NCI-H1417 treated with DMSO at 0.1 percent for 48 hours (cell line): ENCODE measurements around the gene CDKL5.
A peak's percentile ranks its signal among the peaks of the same experiment; 100 is the strongest.

Source experiments
- DNase-seq: peaks from one replicate; lab custom pipeline; 2025; lab: John Stamatoyannopoulos, UW

Gene CDKL5

DNA sequence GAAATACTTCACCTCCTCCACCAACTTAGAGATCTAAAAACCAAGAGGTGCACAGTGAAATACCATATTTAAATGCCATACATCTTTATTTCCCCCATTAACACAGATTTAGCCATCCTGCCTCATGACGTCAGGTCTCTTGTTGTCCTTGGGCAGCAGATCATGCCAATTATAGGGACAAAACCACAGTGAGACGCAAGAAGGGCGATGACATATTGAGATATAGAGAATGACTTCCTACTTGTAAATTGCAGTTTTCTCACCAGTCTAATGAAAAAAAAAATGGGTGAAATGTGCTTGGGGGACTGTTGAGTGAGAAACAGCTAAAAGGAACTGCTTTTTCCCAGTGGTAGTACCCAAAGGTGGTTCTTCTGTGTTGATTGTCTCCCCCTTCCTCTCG is 222.2 kb downstream of the CDKL5 start:
- DNase-seq = no peak

DNA sequence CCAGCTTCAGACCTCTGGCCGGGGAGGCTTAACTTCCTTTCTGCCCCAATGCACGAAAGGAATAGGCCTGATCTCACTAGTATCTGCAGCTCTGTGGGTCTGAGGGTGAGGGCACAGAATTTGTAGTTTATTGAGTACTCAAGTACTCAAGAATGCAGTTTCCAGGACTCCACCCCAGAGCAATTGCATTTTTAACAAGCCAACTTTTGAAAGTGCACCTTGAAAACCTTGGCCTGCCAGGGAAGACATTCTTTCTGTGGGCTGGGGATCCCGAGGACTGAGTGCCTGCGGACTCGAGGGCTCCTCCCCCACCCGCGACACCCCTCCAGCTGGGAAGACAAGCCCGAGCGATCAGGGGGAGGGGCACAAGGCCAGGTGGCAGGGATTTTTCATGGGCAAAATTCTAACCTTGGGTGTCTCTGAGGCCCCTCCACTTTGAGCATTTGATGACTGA is 224.1 kb downstream of the CDKL5 start:
- DNase-seq = no peak

DNA sequence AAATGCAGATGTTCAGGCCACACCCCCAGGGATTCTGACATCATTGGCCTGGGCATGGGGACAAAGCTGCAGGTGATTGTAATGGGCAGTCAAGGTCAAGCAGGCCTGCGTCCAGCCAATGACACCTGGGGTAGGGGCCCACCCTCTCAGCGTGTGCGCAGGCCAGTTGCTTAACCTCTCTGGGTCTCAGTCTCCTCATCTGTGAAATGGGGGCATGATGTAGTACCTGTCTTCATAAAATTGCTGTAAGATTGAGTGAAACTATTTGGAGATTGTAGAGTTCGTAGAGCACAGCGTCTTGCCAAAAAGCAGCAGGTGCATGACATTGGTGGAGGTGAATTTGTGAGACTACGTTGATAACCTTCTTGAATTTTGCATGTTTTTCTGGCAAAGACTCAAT is 225.3 kb downstream of the CDKL5 start:
- DNase-seq = no peak

DNA sequence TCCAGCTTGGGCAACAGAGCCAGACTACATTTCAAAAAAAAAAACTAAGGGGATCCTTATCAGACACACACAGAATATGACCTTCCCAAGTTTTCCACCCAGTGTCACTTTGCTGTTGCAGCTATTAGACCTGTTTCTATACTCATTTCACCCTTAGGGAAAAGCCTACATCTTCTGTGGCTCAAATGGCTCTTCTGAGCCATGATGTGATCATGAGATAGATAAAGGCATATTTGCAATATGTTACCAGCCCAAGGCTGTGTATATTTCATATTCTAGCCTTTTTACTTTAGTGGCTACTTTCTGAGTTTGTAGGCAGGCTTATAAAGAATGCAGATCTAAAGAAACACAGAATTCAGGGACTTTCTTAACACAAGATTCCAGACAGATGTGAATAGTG is 227.2 kb downstream of the CDKL5 start:
- no peak for DNase-seq

DNA sequence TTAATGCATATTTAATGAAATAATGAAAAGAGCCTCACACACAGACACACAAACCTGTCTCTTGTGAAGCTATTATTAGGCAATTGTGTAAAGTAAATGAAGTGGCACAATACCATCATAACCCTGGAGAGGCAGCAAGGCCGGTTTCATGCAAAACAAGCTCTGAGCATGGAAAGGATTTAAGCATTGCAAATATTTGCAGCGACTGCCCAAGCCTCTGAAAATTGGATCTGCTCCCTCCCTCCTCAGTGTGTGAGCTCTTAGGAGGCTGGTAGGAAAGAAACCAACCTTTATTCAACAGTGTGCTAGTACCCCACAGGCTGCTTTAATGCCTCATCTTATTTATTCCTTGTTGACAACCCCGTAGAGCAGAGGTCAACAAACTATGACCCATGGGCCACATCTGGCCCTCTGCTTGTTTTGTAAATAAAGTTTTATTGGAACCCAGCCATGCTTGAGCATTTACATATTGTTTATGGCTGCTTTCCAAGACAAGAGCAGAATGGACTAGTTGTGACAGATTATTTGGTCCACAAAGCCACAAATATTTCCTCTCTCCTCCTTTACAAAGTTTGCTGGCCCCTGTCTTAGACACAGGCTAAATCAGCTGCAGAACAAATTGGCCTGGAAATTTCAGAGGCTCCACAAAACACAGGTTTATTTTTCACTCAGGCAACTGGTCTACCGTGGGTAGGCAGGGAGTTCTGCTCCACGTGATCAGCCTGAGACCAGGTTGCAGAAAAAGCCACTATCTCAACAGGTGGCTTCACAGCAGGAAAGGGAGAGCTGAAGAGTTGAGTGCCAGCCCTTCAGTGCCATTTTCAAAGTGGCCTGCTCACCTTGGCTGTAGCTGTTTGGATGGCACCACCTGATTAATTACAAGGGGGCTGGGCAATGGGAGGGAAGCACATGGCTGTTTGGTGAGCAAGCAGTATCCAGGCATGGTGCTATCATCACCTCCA is 229.7 kb downstream of the CDKL5 start:
- peak; percentile 18 for DNase-seq

DNA sequence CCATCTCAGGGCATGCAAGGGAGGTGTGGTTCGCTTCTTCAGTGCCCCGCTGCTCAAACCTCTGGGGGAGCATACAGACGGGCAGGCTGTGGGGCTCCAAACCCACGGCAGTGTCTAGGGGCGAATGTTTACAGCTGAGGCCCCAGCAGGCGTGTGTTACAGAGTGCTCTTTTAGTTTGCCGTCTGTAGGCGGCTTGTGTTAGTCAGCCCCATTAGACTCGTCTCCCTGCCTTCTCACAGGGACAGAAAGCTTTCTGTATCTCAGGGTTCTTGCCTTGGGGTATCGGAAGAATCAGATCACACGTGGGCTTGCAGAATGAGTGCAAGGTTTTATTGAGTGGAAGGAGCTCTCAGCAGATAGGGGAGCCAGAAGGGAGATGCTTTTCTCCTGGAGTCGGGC is 235.9 kb downstream of the CDKL5 start:
- DNase-seq = no peak

DNA sequence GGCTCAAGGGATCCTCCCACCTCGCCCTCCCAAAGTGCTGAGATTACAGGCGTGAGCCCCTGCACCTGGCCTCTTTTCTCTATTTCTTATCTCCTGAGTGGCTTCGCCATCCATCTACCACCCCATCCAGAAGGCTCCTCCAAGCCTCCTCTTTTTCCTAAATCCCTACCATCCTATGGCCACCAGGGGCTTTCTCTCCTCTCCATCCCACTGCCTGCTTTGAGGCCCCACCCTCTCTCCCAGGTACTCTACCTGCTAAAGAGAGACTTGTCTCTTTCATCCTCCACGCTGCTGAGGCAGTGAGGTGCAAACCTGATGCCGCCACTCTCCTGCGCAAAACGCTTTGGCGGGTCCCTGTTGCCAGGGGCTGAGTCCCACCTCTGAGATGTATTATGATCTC is 239.5 kb downstream of the CDKL5 start:
- DNase-seq = no peak

DNA sequence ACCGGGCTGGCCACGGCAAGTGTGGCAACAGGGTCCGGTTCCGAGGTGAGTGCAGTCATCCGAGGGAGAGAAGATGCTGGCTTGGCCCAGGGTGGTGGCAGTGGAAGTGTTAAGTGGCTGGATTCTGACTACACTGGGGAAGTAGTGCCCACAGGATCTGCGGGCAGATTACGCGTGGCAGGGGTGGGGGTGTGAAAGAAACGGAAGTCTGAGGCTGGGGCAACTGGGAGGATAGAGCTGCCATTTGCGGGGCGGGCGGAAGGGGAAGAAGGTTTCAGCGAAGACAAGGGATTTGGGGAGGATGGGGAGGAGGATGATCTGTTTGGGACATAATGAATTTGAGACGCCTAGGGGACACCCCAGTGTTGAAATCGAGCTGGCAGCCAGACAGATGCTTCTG is 241.2 kb downstream of the CDKL5 start:
- no peak for DNase-seq

DNA sequence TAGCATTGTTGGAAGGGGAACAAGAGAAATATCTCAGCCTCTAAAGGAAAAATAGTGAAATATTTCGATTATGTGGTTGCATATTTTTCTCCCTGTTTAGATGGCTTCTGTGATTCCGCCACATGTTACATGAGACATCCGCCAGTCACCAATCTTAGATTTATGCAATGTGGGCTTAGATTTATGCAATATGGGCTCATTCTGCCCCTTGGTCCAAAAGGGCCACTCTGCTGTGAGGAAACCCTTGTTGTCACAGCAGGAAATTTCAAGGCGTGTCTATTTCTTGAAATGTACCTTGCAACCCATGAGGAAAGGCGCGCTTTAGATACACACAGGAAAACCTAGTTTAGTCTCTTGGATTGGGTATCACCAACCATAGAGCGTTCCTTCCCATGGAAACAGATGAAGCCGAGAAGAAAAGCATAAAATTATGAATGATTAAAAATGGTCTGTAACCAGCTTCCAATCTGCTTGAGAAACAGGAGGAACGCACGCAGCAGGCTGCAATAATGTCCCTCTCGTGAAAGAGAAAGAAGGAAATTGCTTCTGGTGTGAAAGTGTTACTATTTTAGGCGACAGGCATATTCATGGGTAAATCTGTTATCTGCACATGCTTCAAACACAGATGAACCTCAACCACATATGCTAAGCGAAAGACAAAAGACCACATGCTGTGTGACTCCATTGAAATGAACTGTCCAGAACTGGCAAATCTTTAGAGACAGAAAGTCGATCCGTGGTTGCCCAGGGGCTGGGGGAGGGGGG is 242.8 kb downstream of the CDKL5 start:
- no peak for DNase-seq

DNA sequence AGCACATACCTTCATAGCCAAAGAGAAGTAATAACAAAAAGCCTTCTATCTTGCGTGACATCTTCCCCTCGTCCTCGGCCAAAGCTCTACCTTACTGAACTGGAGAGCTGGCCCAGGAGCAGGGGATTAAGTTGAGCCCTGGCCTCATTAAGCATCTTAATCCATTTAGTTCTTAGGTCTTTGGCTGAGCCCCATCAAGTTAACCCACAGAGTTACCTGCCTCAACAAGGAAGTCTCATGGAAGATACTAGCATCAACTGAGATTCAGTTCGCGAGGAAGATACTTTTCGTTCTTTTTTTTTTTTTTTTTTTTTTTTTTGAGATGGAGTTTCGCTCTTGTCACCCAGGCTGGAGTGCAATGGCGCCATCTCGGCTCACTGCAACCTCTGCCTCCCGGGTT is 246.6 kb downstream of the CDKL5 start, which contains the start of gene RS1:
TSS of gene RS1 (minus strand) at position 101 of the 400 bp plus-strand sequence. CDS start at position 61, 40 bp downstream.
- no peak for DNase-seq

DNA sequence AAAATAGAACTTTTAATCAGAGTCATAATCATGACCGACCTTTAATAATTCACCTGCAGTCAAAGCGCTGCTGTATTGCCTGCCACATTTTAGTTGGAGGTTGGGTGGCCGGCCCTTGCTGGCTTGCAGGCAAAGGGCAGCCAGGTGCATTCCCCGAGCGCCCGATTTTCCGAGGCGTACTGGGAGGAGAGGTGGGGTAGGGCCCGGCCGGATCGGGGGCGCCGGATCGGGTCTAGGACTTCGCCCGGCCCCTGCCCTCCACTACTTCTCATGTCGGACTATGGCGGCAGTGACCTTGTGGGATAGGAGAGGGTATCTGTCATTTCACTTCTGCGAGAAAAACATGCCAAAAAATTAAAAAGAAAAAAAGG is 249.0 kb downstream of the CDKL5 start:
- DNase-seq = no peak

DNA sequence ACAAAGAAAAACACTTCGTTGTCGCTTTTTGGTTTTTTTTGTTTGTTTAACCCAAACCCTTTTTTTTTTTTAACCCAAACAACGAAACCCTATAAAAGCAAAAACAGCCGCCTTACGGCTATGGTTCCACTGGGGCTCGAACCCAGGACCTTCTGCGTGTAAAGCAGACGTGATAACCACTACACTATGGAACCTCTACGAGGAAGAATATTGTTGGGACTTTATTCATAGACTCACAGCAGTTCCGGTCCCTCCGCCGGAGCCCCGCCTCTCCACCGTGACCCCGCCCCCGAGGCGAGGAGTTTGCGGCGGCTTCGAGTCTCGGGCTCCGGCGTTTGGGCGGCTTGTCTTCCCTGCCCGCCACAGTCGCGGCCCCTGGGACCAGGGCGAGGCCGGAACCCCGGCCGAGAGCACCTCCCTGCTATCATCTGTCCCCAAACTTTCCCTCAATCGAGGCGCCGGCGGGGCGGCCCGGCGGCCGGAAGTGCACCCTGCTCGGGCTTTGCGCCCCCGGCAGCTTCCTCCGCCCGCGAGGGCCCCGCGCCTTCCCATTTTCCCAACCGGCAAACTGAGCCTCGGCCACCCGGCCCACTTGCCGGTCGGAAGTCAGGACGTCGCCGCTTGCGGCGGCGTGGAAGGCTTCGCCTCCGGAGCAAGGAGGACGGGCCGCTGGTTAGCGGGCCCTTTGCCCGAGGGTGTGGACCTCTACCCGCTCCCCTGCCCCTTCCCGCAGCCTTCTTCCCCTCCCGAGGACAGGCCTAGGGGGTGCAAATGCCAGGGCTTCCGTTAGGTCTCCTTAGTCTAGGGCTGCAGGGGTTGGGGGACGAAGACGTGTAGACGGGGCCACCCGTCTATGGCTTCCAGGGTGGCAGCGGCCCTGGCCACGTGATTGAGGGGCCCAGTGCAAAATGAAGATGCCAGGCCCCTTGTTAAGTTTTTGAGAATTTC is 249.7 kb downstream of the CDKL5 start:
- DNase-seq = peak; percentile 72

DNA sequence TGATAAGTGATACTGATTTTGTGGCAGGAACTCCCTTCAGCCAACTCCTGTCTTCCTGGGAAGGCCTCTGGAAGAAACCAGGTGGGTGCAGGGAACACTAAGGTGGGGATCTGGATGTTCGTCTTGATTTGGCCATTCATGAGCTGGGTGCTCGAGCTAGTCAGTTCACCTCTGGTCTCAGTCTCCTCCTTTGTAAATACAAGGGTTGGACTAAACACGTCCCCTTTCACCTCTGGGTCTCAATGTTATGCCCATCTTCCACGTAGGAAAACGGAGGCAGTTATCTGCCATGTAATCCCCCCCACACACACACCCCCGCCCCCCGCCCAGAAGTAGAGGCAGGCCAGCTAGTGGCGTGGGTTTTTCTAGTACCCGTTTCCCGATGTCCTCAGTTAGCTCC is 250.6 kb downstream of the CDKL5 start:
- DNase-seq = no peak

DNA sequence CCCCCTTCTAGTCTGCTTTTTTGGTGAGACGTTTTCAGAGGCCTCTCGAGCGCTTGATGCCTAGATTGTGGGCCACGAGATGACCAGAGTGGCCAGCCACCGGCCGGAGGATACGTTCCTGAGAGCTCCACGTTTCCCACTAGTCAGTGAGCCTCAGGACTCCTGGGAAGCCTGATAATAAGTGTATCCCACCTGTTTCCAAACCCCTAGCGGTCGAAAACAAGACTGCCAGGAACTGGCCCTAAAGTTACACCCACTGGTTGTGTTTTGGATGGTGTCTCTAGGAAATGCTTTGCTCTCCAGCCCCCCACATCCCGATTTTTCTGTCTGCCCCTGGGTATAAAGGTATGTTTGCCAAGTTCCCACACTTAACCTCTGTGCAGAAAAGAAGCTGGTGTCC is 251.1 kb downstream of the CDKL5 start:
- no peak for DNase-seq

DNA sequence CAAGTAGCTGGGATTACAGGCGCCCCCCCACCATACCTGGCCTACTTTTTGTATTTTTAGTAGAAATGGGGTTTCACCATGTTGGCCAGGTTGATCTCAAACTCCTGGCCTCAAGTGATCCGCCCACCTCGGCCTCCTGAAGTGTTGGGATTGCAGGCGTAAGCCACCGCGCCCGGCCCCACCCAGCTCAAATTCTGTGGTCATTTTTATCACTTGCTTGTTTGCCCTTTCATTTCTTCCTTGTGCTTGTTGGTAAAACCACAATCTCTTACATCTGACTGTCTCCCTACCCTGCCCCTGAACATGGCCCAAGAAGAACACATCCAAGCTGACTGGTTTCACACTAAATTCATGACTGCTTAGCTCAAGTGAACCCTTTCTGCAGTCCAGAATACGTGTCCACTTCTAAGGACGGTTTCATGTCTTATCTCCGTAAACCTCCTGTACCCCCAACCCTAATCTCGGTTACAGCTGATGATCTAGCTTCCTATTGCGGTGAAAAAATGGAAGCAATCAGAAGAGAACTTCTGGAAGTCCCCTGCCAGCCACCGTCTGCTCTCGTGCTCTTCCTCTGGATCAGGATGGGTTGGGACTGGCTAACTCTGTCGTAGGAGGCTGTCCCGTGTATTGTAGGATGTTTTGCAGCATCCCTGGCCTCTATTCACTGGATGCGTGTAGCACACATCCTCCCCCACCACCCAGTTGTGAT is 251.9 kb downstream of the CDKL5 start:
- no peak for DNase-seq

DNA sequence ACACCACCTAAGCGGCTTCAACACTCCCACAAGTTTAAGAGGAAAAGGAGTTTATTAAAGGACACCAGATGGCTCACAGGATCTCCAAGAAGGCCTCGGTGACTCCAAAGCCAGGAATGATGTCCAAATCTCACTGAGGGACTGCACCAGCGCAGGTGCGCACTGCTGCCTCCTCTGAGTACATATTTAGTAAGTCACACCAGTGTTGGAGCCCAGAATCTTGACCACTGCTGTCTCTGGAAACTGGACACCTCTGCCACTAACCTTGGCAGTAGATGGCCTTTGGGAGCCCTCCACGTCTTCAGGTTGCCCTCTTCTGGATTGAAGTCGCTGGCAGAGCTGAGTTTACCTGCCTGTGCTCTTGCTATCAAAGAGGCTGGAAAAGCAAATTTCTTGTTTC is 256.6 kb downstream of the CDKL5 start:
- no peak for DNase-seq

DNA sequence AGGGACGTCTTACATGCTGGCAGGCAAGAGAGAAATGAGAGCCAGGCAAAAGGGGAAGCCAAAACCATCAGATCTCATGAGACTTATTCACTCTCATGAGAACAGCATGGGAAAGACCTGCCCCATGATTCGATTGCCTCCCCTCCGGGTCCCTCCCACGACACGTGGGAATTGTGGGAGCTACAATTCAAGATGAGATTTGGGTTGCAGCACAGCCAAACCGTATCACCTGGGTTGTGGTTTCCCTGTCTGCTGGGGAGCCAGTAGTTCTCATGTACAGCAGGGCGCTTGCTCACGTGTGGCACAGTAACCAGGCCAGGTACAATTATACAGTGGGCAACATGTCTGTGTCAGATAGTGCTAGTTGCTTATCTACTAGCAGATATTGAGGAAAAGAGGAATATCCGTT is 257.6 kb downstream of the CDKL5 start:
- no peak for DNase-seq

DNA sequence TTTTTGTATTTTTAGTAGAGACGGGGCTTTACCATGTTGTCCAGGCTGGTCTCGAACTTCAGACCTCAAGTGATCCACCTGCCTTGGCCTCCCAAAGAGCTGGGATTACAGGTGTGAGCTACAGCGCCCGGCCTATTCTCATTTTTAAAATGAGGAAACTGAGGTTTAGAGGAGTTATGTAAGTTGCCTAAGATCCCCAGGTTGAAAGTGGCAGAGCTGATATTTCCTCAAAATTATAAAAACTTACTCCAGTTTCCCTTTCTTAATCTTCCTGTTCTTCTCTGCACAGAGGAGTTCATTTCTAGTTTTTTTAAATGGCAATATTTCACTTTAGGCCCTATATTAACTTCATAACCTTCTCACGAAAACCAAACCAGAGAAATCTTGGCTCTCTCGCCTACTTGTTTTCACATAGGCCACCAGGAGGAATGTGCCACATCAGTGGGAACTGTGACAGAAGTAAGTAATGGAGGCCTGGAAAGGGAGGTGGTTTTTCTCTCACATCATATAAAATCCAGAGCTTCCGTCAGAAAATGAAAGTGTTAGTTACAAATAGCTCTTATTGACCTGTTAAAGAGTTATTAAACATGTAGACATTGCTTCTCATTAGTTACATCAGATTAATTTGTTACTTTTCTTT is 262.6 kb downstream of the CDKL5 start:
- no peak for DNase-seq

DNA sequence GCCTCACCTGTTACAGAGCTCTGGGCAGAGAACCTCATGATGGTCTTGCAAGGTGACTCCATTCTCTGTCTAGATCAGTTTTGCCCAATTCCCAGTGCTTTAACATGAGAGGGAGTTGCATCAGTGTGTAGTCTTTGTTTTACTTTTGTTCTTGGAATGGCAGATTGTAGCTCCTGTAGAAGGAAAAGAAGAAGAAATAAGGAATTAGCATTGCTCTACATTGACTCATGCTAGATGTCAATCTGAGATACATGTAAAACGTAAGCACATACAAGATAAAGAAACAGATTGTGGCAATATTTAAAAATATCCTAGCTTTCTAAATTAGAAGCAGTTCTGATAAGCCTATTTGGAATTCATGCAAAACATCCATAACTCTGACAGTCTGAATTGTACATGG is 266.0 kb downstream of the CDKL5 start:
- no peak for DNase-seq

DNA sequence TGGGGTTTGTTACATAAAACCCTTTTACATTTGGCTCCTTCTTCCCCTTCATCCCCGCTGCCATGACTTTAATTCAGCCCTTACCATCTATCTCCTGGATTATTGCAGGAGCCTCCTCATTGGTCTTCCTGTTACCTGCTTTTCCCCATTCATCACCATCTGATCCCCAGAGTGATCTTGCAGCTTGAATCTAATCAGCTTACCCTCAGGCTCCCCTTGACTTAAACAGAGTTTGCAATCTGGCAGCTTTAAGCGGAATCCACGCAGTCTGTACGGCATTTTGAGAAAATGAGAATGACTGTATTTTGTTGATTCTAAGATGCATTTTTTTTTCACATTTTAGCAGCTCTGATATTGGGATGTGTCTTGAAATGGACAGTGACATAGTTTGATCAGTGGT is 267.1 kb downstream of the CDKL5 start:
- DNase-seq = no peak

DNA sequence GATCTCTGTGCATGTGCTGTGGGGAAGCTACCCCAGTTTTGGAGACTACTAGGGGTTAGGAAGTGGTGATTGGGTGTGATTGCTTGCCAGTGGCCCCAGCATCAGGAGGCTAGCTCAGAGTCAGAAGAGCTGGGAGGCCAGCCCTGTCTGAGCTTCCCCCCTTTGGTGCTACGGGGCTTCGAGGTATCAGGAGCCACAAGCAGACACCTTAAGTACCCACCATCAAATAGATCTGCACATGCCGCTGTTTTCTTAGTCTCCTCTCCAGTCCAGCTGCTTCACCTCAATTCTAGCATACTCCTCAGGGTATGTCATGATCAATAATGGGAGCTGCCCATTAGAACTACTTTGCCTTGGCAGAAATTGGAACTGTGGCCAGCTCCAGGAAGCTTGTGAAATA is 271.2 kb downstream of the CDKL5 start:
- DNase-seq = no peak
